GM23338 (cell line): Measurements from ENCODE around the gene UBASH3A. TPM values are rescaled to one million over a fixed set of nuclear protein-coding genes. Genes with fewer than 3 reads are reported as not detected.

Experiments
- ATAC-seq: fragments of 200-7000 bp; cut with Tn5 transposase; 3 replicates; pipeline ENCODE4 v1.9.1; 2020
- DNase-seq: peaks from one replicate; pipeline ENCODE4 v3.0.0-alpha.2; 2015; ENCODE audit warnings: low spot score
- H2AFZ ChIP-seq: fragments of 200-600 bp; sonication (generic); 2 replicates; pipeline ENCODE4 v1.8.0; 2016; ENCODE audit warnings: antibody characterized with exemption, mild to moderate bottlenecking, moderate library complexity
- H3F3A ChIP-seq: fragments of 200-600 bp; sonication (generic); replicated peaks from 2 replicates; pipeline ENCODE4 v1.8.0; 2017; ENCODE audit warnings: antibody characterized with exemption, mixed run types, low read depth
- H3K27ac ChIP-seq: fragments of 200-600 bp; sonication (generic); 2 replicates; pipeline ENCODE4 v1.6.1; 2016; ENCODE audit warnings: low read depth
- H3K27me3 ChIP-seq: fragments of 200-600 bp; sonication (generic); 2 replicates; pipeline ENCODE4 v1.8.0; 2016; ENCODE audit warnings: mild to moderate bottlenecking, mixed run types, moderate library complexity; ENCODE audit not compliant: insufficient read depth
- H3K36me3 ChIP-seq: fragments of 200-600 bp; sonication (generic); 2 replicates; pipeline ENCODE4 v1.8.0; 2016; ENCODE audit warnings: mild to moderate bottlenecking; ENCODE audit not compliant: insufficient read depth
- H3K4me1 ChIP-seq: fragments of 200-600 bp; sonication (generic); 2 replicates; pipeline ENCODE4 v1.8.0; 2016; ENCODE audit warnings: mild to moderate bottlenecking, moderate library complexity; ENCODE audit not compliant: insufficient read depth
- H3K4me2 ChIP-seq: fragments of 200-600 bp; sonication (generic); 2 replicates; pipeline ENCODE4 v1.7.1; 2017; ENCODE audit warnings: mixed run types
- H3K4me3 ChIP-seq: fragments of 200-600 bp; sonication (generic); 2 replicates; pipeline ENCODE4 v1.6.1; 2016; ENCODE audit warnings: mixed run types
- H3K79me2 ChIP-seq: fragments of 200-600 bp; sonication (generic); replicated peaks from 2 replicates; pipeline ENCODE4 v1.8.0; 2017; ENCODE audit warnings: mild to moderate bottlenecking; ENCODE audit not compliant: insufficient read depth
- H3K9me2 ChIP-seq: fragments of 200-600 bp; sonication (generic); 2 replicates; pipeline ENCODE4 v1.8.0; 2017; ENCODE audit not compliant: insufficient read depth
- H4K20me1 ChIP-seq: fragments of 200-600 bp; sonication (generic); replicated peaks from 2 replicates; pipeline ENCODE4 v1.8.0; 2017; ENCODE audit warnings: mild to moderate bottlenecking; ENCODE audit not compliant: insufficient read depth
- H3K27ac Mint-ChIP-seq: 2 replicates; pipeline ENCODE4 v1.8.0; 2020; ENCODE audit warnings: inconsistent platforms, mild to moderate bottlenecking, moderate library complexity, mixed read lengths
- H3K27me3 Mint-ChIP-seq: 3 replicates; pipeline ENCODE4 v1.8.0; 2022; ENCODE audit warnings: low read depth, mild to moderate bottlenecking, moderate library complexity, mixed read lengths, inconsistent platforms; ENCODE audit not compliant: insufficient read depth, poor library complexity
- H3K36me3 Mint-ChIP-seq: 3 replicates; pipeline ENCODE4 v1.8.0; 2021; ENCODE audit warnings: low read depth, mild to moderate bottlenecking, inconsistent platforms, moderate library complexity, mixed read lengths
- H3K4me1 Mint-ChIP-seq: 3 replicates; pipeline ENCODE4 v1.8.0; 2020; ENCODE audit warnings: mild to moderate bottlenecking, inconsistent platforms, mixed read lengths
- H3K4me3 Mint-ChIP-seq: 3 replicates; pipeline ENCODE4 v1.8.0; 2021; ENCODE audit warnings: moderate library complexity, mild to moderate bottlenecking, inconsistent platforms, mixed read lengths
- H3K9me3 Mint-ChIP-seq: 3 replicates; pipeline ENCODE4 v1.8.0; 2020; ENCODE audit warnings: moderate library complexity, mild to moderate bottlenecking, inconsistent platforms, mixed read lengths
- CREB1 ChIP-seq: fragments of 250-450 bp; sonication (Bioruptor Pico); IDR thresholded peaks from 2 replicates; pipeline ENCODE4 v1.5.0; 2020; ENCODE audit warnings: low read depth, mild to moderate bottlenecking, moderate library complexity
- CTCF ChIP-seq, 2 experiments: fragments of 200-600 bp in 1 of 2; sonication (generic) in 1 of 2; conservative IDR thresholded peaks; 2 replicates each; pipeline versions ENCODE4 v1.5.1 to v1.6.1; 2016 to 2017; ENCODE audit warnings: antibody characterized with exemption in 2 of 2, low read depth in 2 of 2, mild to moderate bottlenecking in 2 of 2, moderate library complexity in 1 of 2
- ETS1 ChIP-seq: IDR thresholded peaks from 2 replicates; pipeline ENCODE4 v1.6.1; 2016; ENCODE audit warnings: antibody characterized with exemption
- EZH2 ChIP-seq: fragments of 200-600 bp; sonication (generic); IDR thresholded peaks from one replicate; pipeline ENCODE4 v1.8.0; 2017; ENCODE audit warnings: antibody characterized with exemption, mild to moderate bottlenecking, low read depth; ENCODE audit not compliant: unreplicated experiment
- EZH2phosphoT487 ChIP-seq: fragments of 200-600 bp; sonication (generic); IDR thresholded peaks from one replicate; pipeline ENCODE4 v1.8.1; 2018; ENCODE audit warnings: antibody characterized with exemption; ENCODE audit not compliant: unreplicated experiment
- JUNB ChIP-seq: IDR thresholded peaks from one replicate; pipeline ENCODE4 v1.6.1; 2016; ENCODE audit warnings: antibody characterized with exemption; ENCODE audit not compliant: unreplicated experiment
- NANOG ChIP-seq: IDR thresholded peaks from 2 replicates; pipeline ENCODE4 v1.6.1; 2016; ENCODE audit warnings: antibody characterized with exemption, borderline replicate concordance
- POLR2AphosphoS5 ChIP-seq: IDR thresholded peaks from 2 replicates; pipeline ENCODE4 v1.6.1; 2016; ENCODE audit warnings: antibody characterized with exemption, low read depth
- REST ChIP-seq: IDR thresholded peaks from one replicate; pipeline ENCODE4 v1.6.1; 2018; ENCODE audit warnings: antibody characterized with exemption; ENCODE audit not compliant: unreplicated experiment
- STAT1 ChIP-seq: IDR thresholded peaks from one replicate; pipeline ENCODE4 v1.6.1; 2016; ENCODE audit warnings: antibody characterized with exemption; ENCODE audit not compliant: unreplicated experiment
- ZNF114 ChIP-seq: fragments of 250-450 bp; sonication (Bioruptor Pico); IDR thresholded peaks from 2 replicates; pipeline ENCODE4 v1.5.0; 2020; ENCODE audit warnings: mild to moderate bottlenecking, moderate library complexity
- ZNF331 ChIP-seq: fragments of 250-450 bp; sonication (Bioruptor Pico); IDR thresholded peaks from 2 replicates; pipeline ENCODE4 v1.5.0; 2020; ENCODE audit warnings: low read depth, mild to moderate bottlenecking, moderate library complexity
- ZNF462 ChIP-seq: fragments of 250-450 bp; sonication (Bioruptor Pico); IDR thresholded peaks from 2 replicates; pipeline ENCODE4 v1.5.0; 2020; ENCODE audit warnings: mild to moderate bottlenecking, moderate library complexity
- polyA plus RNA-seq: library from polyadenylated mRNA; unstranded; fragments of >200 nt; fragmentation: Nextera tagmentation; extraction: Ambion mirVana; gene quantifications from 2 replicates; pipeline ENCODE4 v1.2.1, GENCODE V29; 2016
- total RNA-seq: library from RNA; depleted of rRNA; stranded (reverse); fragments of >200 nt; shearing (Covaris generic); gene quantifications from 2 replicates; pipeline ENCODE4 v1.2.3, GENCODE V29; 2014

Gene UBASH3A
- total and polyA plus RNA-seq, 2 experiments from 2014 or later = not detected

GRCh38 chr21:42456457-42456856, 52.8 kb downstream of the UBASH3A start:
- Histone ChIP-seq H3K4me1 (peaks cover 6% of the 10 kb centered on the region; the same call in 1 of the 2 replicates), H2AFZ (no peak overlapping the region), H3K27ac (no peak overlapping the region), H3K36me3 (no peaks in the 10 kb centered on the region), H3K79me2 (no peaks in the 10 kb centered on the region), H4K20me1 (no peaks in the 10 kb centered on the region), H3F3A (no peaks in the 10 kb centered on the region), H3K4me2 (no peak overlapping the region), H3K9me2 (peaks cover 2% of the 10 kb centered on the region; the same call in 1 of the 2 replicates), H3K27me3 (no peaks in the 10 kb centered on the region), H3K4me3 (no peak overlapping the region)
- H3K4me1 Mint-ChIP-seq = peaks cover 12% of the 10 kb centered on the region
- H3K36me3 Mint-ChIP-seq = peaks cover 7% of the 10 kb centered on the region; the same call in 2 of the 3 replicates
- TF ChIP-seq ZNF114 (CRISPR knock-in tag) (no peak), ZNF331 (CRISPR knock-in tag) (no peak), ETS1 (no peak), JUNB (no peak), NANOG (no peak), ZNF462 (CRISPR knock-in tag) (no peak), CTCF (conservative IDR thresholded peaks at IDR 0.05; ENCODE audit: low read depth in 2 of 2) (no peak), EZH2phosphoT487 (no peak), REST (no peak), POLR2AphosphoS5 (no peak), EZH2 (no peak), STAT1 (no peak), CREB1 (CRISPR knock-in tag) (no peak)
- H3K4me3 Mint-ChIP-seq = no peak overlapping the region
- peaks cover 4% of the 10 kb centered on the region for H3K27me3 Mint-ChIP-seq
- ATAC-seq = no peak
- no peak for DNase-seq
- H3K27ac Mint-ChIP-seq = no peak overlapping the region
- H3K9me3 Mint-ChIP-seq = peaks cover 19% of the 10 kb centered on the region
